ENCODE measurements around the gene ALDOC.
"Not testable (repeated sequence)": the region's sequence is repeated elsewhere in the genome, so short reads cannot be mapped to it uniquely, and the experiment has no call there.

The ALDOC gene

DNA sequence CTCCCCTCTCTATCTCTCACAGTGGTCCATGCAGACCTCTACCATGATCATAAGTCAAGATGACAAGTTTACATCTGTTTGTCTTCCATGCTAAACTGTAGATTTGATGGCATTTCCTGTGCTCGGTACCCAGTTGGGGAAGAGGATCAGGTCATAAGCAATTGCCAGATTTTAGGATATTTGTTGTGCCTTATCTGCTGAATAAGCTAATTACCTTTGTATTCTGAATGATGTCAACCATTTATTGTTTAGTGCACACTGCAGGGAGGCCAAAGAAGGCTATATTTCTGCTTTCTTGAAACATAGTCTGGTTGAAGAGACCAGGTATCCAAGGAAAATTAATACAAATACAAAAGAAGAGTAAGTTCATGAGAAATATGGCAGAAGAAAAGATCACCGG, 5.8 kb upstream of the ALDOC start:
- no peak for DNase-seq (ENCODE audit: low spot score)

- no peak for DNase-seq (ENCODE audit: low spot score)
Observed at GRCh38 chr17:28580959-28581358, 4.3 kb upstream of the ALDOC start.

DNA sequence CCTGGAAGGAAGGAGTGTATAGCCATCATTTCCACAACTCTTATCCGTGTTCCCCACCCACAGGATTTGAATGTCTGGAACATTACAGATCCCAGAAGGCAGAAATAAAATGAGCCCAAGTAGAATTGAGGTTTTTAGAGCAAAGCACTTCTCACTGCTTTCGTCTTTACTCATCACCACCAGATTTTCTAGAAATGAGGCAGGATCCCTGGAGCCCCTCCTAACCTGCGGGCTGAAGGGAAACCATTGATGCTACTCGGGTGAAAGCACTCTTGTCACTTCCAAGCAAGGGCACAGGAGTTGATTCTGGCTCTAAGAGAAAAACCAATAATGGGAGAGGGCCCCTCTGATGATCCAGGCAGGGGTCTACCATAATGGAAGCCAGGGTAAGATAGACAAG, 2.8 kb upstream of the ALDOC start:
- DNase-seq (ENCODE audit: low spot score), result no peak

DNA sequence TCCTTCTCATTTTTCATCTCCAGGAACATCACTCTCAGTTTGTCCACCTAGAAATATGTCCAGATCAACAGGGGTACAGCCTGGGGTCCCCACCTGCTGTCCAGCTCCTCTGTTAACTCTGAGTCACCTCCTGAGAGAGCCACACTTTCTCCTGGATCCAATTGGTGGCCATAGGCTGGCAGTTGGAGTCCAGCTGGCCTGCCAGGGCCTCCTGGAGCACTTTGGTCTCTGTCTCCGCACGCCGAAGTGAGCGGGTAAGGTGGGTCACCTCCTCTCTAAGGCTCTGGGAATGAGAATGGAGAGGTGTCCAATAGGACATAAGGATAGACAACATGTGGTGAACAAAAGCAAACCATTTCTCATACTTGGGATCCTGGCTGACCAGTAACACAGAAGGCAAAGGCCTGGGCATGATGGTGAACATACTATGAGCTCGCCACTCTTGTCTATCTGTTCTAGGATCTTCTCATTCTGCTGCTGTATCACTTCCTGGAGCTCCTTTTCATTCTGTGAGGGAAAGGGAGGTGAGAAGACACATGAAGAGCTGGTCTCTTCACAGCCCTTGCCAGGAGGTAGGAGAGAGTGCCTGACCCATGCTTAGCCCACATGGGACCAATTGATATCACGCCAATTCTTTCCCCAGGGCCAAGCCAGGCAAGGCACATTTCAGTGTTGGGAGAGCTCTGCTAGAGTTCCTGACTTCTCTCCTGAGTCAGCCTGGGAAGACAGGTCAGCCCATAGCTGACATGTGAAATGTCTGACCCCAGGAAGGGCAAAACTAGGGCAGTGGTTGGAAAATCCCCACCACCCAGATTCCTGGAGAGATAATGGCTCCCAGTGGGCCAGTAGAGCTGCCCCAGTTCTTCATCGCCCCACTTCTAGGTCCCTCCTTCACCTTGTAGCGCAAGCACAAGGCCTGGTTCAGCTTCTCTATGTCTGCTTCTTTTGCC, 1.8 kb upstream of the ALDOC start:
- DNase-seq (ENCODE audit: low spot score), result no peak

- no peak for DNase-seq (ENCODE audit: low spot score)
Observed at GRCh38 chr17:28577466-28577824, 750 bp upstream of the ALDOC start.

DNA sequence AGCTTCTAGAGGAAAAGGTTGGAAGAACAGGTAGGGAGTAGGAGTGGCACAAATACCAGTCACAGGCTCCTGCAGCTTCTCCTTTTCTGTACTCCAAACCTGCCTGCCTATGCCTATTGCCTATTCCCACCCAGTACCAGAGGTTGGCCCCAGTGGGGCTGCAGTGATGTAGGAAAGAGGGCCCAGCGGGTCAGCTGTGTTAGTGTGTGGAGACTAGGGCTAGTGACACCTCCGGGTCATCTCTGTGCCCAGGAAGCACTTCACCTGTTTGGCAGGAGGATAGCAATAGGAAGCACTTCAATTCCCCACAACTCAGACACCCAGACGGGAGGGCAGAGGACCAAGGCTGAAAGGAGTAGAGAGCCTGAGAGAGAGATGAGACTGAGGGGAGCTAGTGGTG, 679 bp downstream of the ALDOC start:
- DNase-seq (ENCODE audit: low spot score), result not testable (repeated sequence)

DNA sequence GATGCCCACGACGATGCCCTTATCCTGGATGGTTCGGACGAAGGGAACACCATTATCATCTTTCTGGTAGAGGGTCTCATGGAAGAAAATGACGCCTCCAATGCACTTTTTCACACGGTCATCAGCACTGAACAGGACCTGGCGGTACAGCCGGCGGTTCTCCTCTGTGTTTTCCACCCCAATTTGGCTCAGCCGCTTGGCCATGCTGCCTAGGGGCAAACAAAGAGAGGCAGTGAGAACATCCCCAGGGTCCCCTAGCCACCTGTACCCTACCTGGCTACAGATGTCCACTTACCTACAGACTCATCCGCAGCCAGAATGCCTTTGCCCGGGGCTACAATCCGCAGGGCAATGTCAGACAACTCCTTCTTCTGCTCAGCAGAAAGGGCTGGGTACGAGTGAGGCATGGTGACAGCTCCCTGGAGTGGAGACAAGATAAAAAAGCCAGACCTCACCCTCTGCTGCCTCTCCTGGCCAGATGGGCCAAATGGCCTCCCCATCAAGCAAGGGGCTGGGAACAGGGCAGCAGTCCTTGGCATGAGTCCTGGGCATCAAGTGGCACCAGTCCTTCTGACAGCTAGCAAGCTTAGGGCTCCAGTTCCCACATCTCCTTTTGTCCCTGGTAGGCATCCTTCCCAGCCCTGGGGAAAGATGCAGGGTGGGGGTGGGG, 1.4 kb downstream of the ALDOC start:
- DNase-seq (ENCODE audit: low spot score), result no peak

DNA sequence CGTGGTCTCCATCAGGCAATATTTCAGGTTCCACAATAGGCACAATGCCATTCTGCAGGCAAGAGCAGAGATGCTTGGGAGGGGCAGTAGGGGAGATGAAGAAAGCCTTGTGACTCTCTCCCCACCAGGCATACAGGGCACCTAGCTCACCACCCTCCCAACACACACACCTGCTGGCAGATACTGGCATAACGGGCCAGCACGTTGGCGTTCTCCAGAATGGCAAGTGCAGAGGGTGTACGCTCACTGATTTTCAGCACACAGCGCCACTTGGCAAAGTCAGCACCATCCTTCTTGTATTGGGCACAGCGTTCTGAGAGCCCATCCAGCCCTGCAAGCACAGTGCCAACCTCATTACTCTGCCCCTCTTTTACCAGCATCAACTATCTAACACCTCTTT, 2.2 kb downstream of the ALDOC start:
- no peak for DNase-seq (ENCODE audit: low spot score)

DNA sequence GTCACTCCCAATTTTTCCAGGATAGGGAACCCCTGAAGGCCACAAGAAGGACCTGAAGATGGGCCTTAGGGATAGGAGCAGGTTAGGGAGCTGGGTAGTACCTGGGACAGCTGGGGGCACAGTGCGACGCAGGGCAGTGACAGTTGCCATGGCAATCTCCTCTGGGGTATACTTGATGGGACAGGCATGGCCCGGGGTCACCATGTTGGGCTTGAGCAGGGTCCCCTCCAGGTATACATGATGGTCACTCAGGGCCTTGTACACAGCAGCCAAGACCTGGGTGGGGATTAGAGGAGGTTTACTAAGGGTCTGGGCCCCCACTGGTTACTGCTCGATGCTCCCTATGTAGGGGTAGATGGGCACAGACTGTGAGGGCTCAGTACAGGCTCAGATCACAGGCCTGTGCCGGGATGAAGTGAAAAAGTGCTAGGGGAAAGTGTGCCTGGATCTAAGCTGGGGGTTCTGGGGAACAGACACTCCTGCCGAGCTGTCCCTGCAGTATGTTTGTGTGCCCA, 2.7 kb downstream of the ALDOC start:
- DNase-seq (ENCODE audit: low spot score), result no peak

DNA sequence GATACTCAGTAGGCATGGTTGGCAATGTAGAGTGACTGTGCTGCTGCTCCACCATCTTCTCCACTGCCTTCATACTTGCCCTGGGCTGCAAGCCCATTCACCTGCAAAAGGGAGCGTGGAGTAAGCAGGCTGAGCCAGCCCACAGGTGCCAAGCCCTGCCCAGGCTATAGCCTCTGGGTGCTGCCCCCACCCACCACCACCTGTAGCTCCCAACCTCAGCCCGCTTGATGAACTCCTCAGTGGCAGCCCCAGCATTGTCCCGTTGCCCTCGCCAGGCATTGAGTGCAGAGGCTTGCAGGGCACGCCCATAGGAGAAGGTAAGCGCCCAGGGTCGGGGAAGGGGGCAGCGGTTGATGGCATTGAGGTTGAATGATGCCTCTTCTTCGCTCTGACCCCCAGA, 3.2 kb downstream of the ALDOC start:
- no peak for DNase-seq (ENCODE audit: low spot score)

- DNase-seq (ENCODE audit: low spot score), result no peak
Observed at GRCh38 chr17:28573040-28573380, 3.7 kb downstream of the ALDOC start.

- no peak for DNase-seq (ENCODE audit: low spot score)
Observed at GRCh38 chr17:28572259-28573039, 4.2 kb downstream of the ALDOC start.

DNA sequence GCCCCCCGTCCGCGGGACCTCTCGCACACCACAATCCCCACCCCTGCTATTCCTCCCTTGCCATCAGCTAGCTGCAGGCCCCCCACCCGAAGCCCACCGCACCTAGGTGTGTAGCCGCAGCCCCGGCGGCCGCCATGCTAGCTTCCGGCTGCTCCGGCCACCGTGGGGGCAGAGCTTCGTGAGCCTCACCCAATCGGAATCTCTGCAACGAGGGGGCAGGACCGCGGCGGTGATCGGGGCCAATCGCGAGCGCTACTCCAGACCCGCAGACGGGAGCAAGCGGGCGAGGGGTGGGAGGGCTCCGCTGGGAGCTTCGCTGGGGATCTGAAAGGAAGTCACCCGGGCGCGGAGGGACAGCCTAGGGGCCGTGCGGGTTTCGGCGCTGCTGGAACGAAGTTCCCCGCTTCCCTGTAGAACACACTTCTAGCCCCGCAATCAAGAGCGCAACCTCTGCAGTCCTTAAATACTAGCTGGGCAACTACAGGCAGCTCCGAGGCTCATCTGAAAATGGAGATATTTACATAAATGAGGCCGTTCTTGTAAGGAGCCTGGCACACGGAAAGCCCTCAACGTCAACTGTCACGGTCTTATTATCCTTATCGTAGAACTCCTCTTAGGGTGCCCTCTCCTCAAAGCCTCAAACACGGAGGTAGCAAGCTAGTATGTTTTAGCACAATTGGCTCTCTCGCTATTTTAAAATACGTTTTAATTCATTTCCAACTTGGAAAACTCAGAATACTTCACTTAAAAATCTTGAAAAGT, 5.2 kb downstream of the ALDOC start, which contains the start of gene PIGS:
PIGS (minus strand) TSS at position 164 of the 762 bp plus-strand sequence; CDS start at position 136, 28 bp downstream.
- peak; percentile 94 for DNase-seq (ENCODE audit: low spot score)

DNA sequence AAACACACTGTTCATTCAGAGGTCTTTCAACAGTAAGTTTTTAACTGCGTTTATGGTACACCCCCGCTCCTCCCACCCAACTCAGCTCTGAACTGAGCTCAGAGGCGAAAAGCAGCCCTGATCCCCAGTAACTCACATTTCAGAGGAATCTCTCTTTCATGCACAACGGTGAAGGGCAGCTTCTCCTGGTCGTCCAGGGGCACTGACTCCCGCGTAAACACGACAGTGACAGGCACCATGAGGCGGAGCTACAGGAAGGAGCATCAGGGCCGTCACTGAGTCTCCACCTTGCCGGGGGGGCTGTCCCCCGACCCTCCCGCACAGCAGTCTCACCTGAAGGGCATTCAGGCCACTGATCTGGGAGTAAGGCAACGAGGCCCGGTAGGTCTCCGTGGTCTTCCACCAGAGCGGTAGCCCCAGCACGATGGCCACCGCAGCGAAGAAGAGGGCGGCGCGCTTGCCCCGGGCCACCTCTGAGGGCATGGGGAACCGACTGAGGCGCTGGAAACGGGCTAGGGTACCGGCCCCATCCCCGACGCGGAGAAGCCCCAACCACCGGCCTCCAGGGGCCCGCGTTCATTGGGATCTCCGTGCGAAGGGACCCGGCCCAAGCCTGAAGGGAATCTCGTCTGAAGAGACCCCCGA, 5.9 kb downstream of the ALDOC start:
- DNase-seq (ENCODE audit: low spot score), result peak; percentile 46

DNA sequence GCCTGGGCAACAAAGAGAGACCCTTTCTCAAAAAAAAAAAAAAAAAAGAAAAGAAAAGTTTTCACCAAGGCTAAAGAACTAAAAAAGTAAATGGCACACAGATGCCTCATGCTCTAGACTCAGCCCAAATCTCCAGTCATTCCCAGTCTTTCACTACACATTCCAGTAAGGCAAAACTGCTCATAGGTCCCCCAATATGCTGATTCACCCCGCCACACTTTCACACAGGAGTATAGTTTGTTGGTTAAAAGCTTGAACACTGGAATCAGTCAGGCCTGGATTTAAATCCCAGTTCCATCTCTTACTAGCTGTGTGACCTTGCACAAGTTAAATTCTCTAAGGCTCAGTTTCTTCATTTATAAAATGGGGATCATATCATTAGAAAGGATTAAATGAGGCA, 7.2 kb downstream of the ALDOC start:
- DNase-seq (ENCODE audit: low spot score), result no peak

GRCh38 chr17:28567604-28568003, 9.1 kb downstream of the ALDOC start:
- peak; percentile 22 for DNase-seq (ENCODE audit: low spot score)

GRCh38 chr17:28563475-28563874, 13.2 kb downstream of the ALDOC start:
- peak; percentile 93 for DNase-seq (ENCODE audit: low spot score)

GRCh38 chr17:28555022-28555421, 21.7 kb downstream of the ALDOC start:
- DNase-seq (ENCODE audit: low spot score), result no peak

DNA sequence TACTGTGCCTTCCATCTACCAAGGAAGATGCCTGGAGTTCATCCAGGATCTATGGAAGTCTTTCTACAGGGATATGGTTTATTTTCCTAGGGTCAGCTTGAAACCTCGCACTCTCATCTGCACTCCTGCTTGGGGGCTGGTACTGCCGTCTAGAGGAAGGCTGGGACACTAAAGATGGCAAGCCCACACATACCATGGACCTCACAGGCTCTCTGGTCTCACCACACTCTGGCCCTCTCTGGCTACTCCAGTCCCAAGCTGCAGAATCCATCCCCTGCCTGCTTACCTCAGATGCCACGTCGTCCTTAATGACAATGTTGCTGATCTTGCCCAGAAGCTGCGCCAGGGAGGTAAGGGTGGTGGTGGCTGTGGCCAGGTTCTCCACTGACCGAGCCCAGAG, 22.1 kb downstream of the ALDOC start:
- no peak for DNase-seq (ENCODE audit: low spot score)

DNA sequence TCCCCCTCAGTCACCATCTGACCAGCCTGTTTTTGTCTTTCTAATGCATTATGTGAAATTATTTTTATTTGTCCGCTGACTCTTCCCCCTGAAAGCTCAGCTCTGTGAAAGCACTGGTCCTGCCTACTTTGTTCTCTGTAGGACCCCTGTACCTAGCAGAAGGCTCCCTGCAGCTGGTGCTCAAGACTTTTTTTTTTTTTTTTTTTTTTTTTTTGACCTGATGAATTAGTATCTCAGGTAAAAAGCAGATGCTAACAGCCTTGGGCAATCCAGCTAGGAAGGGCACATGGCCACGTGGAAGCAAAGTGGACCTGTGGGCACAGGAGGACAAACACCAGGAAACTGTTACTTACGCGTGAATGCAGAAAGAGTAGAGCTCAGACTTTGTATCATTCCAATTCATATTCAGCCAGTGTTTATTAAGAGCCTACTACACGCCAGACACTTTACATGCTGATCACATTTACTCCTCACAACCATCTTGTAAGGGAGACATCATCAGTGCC, 23.6 kb downstream of the ALDOC start:
- DNase-seq (ENCODE audit: low spot score), result no peak
